Measurements from ENCODE around the gene TTC4.

TTC4 gene, protein sequence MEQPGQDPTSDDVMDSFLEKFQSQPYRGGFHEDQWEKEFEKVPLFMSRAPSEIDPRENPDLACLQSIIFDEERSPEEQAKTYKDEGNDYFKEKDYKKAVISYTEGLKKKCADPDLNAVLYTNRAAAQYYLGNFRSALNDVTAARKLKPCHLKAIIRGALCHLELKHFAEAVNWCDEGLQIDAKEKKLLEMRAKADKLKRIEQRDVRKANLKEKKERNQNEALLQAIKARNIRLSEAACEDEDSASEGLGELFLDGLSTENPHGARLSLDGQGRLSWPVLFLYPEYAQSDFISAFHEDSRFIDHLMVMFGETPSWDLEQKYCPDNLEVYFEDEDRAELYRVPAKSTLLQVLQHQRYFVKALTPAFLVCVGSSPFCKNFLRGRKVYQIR

DNA sequence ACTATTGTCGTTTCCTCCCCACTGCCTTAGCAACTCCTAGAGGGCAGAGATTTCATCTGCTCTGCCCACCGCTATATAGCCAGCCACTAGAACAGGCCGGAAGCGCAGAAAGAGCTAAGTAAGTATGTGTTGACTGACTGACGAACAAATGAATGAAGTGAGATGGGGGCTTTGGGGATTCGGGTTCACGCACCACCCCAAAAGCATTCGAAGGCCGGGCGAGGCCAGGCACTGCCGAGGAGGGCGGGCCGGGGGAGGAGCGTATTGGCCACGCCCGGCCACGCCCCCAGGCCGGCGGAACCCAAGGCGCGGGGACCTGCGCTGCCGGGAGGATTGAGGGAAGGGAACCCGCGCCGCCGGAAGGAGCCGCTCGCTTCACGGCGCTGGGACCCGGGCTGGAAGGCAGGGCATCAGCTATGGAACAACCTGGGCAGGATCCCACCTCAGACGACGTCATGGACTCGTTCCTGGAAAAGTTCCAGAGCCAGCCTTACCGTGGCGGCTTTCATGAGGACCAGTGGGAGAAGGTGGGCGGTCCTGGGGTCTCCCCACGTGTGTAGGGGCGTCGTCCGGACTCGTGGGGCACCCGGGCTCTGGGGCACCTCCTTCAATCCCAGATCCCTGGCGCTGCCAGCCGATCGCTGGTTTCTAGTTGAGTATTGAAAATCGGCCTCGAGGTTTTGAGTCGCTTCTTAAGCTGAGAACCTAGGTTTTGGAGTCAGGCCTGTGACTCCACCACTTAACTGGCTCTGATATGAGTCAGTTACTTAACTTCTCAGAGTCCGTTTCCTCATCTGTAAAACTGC lies at the start of gene TTC4:
Gene TTC4 (plus strand): TSS at position 369 of the 806 bp plus-strand sequence. CDS start 48 bp downstream, at position 417.
- DNase-seq (ENCODE audit: low spot score) = peak; percentile 86

DNA sequence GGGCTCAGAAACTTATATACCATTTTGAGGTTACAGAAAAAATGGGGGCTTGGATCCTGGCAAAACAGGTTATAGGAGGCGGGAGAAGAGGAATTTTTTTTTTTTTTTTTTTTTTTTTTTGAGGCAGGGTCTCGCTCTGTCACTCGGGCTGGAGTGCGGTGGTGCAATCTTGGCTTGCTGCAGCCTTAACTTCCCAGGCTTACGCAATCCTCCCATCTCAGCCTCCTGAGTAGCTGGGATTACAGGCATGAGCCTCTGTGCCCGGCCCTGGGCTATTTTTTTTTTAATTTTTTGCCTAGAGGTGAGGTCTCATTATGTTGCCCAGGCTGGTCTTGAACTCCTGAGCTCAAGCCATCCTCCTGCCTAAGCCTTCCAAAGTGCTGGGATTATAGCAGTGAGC lies 49.3 kb upstream of the TTC4 start:
- DNase-seq (ENCODE audit: low spot score) = no peak

DNA sequence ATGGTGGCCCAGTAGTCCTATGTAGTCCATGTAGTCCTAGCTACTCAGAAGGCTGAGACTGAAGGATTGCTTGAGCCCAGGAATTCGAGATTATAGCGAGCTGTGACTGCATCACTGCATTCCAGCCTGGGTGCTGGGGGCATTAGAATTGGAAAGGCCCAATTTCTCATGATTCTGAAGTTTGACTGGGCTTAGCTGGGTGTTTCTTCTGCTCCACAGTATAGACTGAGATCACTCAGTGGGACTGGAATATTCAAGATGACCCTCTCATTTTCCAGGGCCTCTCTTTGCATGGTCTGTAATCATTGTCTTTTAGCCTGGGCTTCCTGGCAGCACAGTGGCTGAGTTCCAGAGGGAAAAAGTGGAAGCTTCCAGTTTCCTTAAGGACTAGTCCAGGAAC lies 47.9 kb upstream of the TTC4 start:
- no peak for DNase-seq (ENCODE audit: low spot score)

DNA sequence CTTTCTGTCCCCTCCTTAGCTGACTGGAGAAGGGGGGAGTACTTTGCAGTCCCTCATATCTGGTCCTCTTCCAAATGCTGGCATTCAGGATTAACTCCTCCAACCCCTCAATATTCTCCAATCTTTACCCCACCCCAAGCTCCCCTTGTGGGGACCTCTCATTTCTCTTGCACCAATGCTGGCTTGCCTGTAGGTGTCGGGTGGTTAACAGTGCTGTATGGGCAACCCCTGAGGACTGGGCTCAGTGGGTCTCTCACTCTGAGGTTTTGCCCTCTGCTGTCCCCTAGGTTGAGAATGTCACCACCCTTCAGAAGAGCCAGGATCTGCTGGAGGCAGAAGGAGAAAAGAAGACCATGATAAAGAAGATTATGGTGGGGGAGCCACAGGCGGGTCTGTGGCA lies 47.1 kb upstream of the TTC4 start:
- DNase-seq (ENCODE audit: low spot score) = no peak

DNA sequence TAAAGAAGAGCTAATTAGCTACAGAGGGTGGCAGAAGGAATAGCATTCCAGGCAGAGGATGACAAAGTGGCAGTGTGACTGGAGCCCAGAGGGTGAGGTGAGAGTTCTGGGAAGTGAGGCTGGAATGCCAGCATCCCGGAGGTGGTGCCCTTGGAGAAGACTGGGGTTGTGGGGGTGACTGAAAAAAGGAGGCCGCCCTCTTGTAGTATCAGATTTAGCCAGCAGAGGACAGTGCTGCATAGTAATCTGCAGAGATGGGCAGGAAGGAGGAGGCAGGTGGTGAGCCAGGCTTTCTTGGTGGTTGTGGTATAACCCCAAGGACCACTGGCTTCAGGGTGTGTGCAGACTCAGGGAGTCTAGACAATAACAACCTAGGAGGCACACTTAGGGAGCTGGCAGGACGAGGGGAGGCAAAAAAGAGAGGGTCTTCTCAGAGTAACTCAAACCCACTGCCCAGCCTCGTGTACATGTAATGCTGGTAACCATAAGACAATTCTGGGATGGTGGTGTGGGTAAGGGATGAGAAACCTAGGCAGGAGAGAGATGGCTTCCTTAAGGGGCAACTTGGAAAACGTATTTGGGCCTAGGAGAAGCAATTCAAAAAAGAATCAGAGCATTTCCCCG lies 43.6 kb upstream of the TTC4 start:
- peak; percentile 77 for DNase-seq (ENCODE audit: low spot score)

DNA sequence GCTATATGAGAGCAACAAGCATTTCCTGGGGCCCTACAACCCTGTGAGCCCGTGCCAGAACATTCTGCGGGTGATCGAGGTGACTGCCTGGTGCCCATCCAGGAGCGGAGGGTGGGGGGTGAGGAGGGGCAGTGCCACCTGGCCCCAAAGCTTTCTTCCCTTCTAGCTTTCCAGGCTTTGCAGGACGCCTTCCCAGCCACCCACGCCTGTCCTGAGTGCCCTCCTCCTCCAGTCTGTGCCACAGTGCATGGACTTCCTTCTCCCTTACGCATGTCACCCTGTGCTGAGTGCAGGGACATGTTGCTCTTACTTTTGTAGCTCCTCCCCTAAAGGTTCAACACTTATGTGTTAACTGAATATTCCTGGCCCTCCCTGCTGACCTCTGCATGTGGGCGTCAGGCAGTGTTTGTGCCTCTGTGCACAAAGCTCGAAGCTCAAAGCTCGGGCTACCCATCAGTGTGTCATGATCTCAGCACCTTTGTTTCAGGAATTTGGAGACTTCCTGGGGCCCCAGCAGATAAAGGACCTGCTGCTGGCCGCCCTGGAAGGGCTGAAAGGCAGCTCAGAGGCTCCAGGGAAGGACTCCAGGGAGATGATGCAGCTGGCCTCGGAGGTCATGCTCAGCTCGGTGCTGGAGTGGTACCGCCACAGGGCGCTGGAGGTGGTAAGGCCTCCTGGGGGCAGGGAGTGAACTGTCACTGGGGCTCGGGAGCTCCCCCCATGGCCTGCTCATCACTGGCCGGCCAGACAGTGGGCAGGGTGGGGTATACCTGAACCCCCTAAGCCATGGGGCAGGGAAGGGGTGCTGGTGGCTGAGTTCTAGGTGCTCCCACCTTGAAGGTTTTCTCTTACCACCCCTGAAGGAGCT lies 36.7 kb upstream of the TTC4 start:
- DNase-seq (ENCODE audit: low spot score) = no peak

DNA sequence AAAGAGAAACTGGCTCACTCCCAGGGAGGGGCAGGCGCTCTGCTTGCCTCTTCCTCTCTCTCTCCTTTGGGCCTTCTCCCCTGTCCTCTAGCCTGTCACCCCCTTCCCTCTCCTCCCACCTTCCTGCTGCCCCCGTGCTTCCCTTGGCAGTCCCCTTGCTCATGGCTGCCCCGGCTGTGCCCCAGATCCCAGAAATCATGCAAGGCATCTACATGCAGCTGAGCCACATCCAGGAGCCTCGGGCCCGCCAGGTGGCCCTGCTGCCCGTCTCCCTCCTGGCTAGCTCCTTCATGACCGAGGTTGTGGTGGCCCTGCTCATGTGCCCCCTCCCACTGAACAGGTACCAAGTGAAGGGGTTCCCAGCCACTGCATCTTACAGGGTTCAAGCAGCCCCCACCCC lies 36.0 kb upstream of the TTC4 start:
- no peak for DNase-seq (ENCODE audit: low spot score)

DNA sequence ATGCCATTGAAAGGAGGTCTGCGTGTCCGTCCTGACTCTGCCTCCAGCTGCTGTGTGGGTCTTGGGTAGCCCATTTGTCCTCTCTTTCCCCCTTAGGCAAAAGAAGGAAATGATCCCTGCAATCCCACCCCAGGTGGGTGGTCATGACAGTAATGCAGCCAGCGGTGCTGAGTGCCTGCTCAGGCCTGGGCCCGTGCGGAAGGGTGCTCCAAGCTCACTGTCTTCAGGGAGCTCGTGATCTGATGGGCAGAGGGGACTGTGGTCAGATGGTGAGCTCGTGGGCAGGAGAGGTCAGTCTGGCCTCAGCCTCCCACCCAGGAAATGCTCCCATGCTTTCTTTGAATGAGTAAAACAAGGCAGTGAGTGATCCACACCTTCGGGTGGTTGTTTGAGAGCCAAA lies 35.3 kb upstream of the TTC4 start:
- no peak for DNase-seq (ENCODE audit: low spot score)

DNA sequence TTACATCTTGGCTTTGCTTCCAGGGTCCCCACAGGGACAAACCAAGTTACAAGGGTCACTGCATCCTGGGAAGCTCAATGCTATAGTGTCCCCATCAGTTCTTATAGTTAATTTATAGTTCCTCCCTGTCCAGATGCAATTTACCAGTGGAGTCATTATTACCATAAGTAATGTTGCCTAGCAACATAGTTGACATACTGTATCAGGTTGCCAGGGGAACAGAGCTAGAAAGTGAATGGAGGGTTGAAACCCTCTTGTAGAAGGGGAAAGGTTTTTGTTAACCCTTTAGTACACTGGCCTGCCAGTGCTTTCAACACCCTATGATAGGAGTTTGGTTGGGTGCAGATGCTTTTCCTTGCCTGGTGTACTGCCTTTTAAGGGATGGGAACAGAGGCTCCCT lies 34.3 kb upstream of the TTC4 start:
- no peak for DNase-seq (ENCODE audit: low spot score)

DNA sequence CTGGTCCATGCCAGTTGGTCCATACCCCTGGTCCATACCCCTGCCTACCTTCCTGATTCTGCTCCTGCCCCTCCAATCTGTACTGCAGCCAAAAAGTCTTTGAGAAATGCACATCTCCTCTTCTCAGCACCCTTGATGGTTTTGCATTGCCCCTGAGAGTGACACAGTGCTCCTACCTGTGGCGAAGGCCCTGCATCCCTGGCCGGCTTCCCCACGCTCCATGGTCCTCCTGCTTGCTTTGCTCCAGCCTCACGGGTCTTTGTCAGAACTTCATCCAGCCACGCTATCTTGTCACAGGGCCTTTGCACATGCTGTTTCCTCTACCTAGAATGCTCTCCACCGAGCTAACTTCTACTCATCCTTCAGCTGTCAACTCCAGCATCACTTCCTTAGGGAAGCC lies 32.2 kb upstream of the TTC4 start:
- no peak for DNase-seq (ENCODE audit: low spot score)

DNA sequence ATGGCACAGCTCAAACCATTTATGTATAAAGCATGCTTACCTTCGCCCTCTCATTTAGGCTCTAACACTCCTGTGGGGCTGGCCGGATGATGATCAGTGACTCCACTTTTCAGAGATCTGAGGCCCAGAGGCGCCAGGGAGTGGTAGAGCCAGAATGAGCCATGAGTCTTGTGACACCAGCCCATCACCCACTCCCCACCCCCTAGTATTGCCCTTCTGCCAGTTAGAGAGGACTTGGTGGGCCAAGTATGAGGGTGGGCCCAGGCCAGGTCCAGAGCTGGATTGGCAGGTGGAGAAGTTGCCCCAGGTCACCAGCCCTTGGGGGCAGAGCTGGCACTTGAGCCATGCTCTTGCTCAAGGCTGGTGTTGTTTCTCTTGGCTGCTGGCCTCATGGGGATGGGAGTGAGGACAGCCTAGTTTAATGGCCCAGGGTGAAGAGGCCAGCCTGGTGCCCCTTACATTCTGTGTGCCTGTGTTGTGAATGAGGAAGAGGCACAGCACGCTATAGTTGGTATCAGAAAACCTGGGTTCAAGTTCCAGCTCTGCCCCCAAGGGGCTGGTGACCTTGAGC lies 30.2 kb upstream of the TTC4 start:
- no peak for DNase-seq (ENCODE audit: low spot score)

DNA sequence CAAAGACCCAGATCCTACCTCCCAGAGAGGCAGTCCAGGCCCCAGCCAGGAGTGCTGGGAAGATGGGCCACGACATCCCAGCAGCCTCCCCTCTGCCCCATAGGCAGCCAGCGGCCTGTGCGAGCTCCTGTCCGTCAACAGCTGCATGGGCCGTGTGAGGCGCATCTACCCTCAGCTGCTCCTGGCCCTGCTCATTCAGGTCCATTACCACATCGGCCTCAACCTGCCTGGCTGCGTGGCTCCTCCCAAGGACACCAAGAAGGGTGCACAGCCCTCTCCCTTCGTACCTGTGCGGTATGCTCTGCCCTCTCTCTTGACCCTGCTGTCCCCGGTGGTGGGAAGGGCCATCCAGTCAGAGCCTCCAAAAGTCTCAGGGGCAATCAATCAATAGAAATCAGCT lies 29.5 kb upstream of the TTC4 start:
- DNase-seq (ENCODE audit: low spot score) = no peak

DNA sequence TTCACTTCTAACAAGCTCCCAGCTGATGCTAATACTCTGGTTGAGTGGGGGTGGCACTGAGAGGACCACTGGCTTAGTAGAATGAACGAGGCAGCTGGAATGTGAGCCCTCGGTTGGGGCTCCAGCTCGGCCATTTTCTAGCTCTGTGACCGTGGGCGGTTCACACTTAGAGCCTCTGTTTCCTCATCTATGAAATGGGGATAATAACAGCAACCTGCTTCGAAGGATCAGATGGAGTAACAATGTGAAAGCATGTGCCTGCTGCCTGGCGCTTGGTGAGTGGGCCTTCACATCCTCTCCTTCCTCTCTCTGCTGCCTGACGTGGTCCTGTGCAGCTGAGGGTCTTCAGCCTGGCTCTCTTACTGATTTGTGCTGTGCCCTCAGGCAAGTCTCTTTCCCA lies 20.9 kb upstream of the TTC4 start:
- DNase-seq (ENCODE audit: low spot score) = no peak

DNA sequence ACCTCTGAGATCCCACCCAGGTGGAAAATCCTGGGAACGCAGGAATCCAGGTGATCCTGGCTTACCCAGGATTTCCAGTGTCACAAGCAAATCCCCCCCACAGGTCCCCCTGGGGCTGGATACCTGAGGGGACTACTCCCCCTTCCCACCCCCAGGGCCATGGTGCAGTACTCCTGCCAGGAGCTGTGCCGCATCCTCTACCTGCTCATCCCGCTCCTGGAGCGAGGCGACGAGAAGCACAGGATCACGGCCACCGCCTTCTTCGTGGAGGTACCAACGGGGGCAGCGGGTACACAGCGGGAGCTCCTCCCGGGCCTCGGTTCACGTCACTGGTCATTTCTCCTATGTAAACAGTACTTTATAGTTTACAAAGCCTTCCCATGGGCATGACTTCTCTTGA lies 20.4 kb upstream of the TTC4 start:
- no peak for DNase-seq (ENCODE audit: low spot score)

DNA sequence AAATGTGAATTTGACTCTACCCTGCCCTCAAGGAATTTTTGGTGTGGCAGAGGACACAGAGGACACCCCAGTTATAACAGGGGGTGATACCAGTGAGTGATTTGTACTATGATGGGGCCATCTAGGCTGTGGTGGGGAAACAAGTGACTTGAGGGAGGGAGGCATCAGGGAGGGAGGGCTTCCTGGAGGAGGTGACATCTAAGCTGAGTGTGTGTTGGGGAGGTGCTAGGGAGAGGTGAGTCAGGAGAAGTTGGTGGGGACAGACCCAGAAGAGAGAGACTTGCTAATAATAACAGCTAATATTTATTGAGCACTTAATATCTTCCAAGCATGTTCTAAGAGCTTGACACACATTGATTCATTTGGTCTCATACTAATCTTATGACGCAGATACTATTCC lies 19.9 kb upstream of the TTC4 start:
- DNase-seq (ENCODE audit: low spot score) = no peak

DNA sequence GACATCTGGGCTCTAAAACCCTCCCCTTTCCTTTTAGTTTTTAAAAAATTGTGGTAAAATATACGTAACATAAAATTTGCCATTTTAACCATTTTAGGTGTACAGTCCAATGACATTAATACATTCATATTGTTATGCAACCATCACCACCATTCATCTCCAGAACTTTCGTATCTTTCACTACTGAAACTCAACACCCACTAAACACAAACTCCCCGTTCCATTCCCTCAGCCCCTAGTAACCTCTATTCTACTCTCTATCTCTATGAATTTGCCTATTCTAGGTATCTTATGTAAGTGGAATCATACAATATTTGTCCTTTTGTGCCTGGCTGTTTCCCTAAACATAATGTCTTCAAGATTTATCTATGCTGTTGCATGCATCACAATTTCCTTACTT lies 19.4 kb upstream of the TTC4 start:
- no peak for DNase-seq (ENCODE audit: low spot score)

DNA sequence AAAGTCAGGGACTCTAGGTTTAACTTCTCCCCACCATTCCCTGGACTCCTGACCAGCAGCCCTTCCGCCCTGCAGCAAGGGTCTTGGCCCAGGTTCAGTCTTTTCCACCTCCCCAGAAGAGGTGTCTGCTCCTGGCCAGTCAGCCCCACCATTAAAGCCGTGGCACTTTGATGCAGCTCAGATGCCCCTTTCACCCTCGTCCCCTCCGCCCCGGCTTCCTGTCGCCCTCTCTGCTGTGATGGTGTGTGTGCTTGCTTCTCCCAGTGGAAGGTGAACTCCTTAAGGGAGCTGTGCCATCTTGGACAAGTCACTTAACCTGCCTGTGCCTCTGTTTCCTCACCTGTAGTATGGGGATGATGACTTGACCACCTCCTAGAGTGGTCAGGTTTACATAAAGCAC lies 17.8 kb upstream of the TTC4 start:
- DNase-seq (ENCODE audit: low spot score) = no peak

DNA sequence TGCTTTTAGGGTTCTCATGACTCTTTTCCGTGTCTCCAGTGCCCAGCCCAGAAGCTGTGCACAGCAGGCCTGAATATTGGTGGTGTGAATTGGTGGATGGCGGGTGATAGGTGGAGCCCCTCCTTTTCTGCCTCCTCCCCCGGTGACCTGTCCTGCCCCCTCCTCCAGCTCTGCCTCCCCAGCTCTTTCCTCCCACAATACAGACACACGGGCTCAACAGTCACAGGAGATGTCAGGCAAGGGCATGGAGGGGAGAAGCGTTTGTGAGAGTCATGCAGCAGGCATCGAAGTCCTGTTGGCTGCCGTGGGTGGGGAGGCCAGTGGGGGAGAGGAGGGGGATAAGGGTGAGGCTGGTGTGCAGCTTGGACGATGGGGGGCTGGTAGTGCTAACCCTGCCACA lies 17.3 kb upstream of the TTC4 start:
- DNase-seq (ENCODE audit: low spot score) = no peak

DNA sequence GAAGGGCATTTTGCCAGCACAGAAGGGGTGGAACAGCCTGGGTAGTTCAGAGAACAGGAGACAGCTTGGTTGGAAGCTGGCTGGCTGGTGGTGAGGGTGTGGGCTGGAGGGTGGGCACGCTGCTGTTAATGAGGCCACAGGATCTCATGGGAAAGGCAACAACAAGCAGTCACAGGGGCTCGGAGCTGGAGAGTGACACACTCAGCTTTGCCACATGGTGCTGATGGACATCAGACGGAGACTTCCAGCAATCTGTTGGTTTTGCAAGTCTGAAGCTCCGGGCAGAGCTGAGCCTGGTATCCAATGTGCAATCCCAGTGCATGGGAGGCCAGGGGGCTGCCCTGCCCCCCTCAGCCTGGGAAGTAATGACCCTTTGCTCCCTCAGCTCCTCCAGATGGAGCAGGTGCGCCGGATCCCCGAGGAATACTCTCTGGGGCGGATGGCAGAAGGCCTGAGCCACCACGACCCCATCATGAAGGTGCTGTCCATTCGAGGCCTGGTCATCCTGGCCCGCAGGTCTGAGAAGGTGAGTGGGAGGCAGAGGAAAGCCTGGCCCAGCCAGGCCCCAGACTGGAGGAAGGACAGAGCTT lies 15.6 kb upstream of the TTC4 start:
- DNase-seq (ENCODE audit: low spot score) = no peak

DNA sequence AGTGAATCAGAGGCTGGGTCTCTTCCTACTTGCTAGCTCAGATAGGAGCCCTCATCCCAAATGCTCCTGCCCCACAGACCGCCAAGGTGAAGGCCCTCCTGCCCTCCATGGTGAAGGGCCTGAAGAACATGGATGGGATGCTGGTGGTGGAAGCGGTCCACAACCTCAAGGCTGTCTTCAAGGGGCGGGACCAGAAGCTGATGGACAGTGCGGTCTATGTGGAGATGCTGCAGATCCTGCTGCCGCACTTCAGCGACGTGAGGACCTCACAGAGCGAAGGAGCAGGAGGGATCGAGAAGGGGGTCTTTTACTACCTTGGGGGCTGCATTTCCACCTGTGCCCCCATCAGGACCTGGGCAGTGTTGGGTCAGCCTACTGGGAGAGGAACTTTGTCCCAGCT lies 14.6 kb upstream of the TTC4 start:
- no peak for DNase-seq (ENCODE audit: low spot score)

DNA sequence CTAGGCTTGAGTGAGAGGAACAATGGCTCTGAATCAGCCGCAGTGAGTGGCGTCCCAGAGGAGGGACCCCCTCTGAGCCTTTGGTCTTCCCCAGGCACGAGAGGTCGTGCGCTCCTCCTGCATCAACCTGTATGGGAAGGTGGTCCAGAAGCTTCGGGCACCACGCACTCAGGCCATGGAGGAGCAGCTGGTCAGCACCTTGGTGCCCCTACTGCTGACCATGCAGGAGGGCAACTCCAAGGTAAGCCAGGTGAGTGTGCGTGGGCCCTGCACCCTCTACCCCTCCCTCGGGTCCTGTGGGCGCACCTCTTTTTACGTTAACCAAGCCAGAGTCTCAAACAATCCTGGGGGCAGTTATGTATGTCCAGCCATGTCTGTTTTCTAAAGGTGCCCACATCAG lies 13.7 kb upstream of the TTC4 start:
- no peak for DNase-seq (ENCODE audit: low spot score)
